ENCODE measurements around the gene BCAS3. TPM values are rescaled to one million over a fixed set of nuclear protein-coding genes. Genes with fewer than 3 reads are reported as not detected.

BCAS3 gene
- total and polyA plus RNA-seq, 10 donors, result 3.7 to 56.0 (median 42.3) TPM

- TF ChIP-seq POLR2AphosphoS5 (IDR thresholded peaks at IDR 0.05) (no peak), POLR2A (IDR thresholded peaks at IDR 0.05) (no peak), CTCF (IDR thresholded peaks at IDR 0.05 in 8 of 11, conservative IDR thresholded peaks at IDR 0.05 in 3 of 11) (no peak)
- intact Hi-C loops (cut with DNase I; ENCODE audit: low total_unique reads), result no loop called here
- 83 to 90% (median 87%) methylated on average over 8 of the region's 8 CpGs for WGBS, 5 donors
These were observed 120.9 kb downstream of the BCAS3 start for GRCh38 chr17:60798576-60798975.

DNA sequence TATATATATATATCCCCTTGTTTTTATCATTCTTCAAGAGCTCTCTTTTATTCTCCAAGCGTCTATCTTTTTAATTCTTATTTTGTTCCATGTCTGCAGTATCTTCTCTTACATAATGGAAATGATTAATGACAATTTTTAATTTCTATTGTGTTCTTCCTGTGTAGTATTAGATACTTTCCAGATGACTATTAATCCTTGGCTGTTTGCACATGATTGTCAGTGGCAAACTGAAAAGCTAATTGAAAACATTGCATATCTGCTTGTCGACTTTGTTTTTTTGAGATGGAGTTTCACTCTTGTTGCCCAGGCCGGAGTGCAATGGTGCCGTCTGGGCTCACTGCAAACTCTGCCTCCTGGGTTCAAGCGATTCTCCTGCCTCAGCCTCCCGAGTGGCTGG, 124.7 kb downstream of the BCAS3 start:
- TF ChIP-seq POLR2A (IDR thresholded peaks at IDR 0.05) (no peak), CTCF (IDR thresholded peaks at IDR 0.05 in 8 of 11, conservative IDR thresholded peaks at IDR 0.05 in 3 of 11) (no peak), POLR2AphosphoS5 (IDR thresholded peaks at IDR 0.05) (no peak)
- Histone ChIP-seq H3K36me3 (no peaks in the 10 kb centered on the region), H3K4me3 (no peak overlapping the region), H3K27ac (no peak overlapping the region), H3K9me3 (no peaks in the 10 kb centered on the region), H3K27me3 (replicated peaks in 1 of 7) (no peaks in the 10 kb centered on the region), H3K4me1 (no peaks in the 10 kb centered on the region)
- no peak for DNase-seq
- intact Hi-C loops (cut with DNase I; ENCODE audit: low total_unique reads), result no loop called here
- WGBS, 5 donors, result 87 to 97% (median 92%) methylated on average over 6 of the region's 6 CpGs

More at GRCh38 chr17:60798576-60798975, 120.9 kb downstream of the BCAS3 start:
- DNase-seq, result no peak
- Histone ChIP-seq H3K27ac (no peak overlapping the region), H3K36me3 (no peaks in the 10 kb centered on the region), H3K4me3 (no peak overlapping the region), H3K4me1 (no peaks in the 10 kb centered on the region), H3K9me3 (no peaks in the 10 kb centered on the region), H3K27me3 (replicated peaks in 1 of 7) (no peaks in the 10 kb centered on the region)

DNA sequence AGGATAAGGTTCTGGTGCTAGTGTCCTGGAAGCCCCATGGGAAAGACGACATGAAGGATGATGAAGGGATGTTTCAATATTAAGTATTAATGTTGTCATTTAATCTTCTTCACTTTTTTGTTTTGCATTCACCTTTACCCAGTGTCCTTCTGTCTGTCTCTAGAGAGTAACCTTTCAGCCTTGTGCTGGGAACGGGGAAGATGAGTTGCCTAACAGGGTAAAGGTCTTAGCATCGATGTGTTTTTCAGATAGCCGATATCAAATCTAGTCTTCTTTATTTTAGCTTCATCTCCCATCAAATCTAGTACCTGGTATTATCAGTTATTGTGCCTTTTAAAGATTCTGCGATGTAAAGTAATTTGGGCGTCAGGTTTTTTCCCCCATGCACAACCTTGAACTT, 125.4 kb downstream of the BCAS3 start:
- no peak for TF ChIP-seq POLR2AphosphoS5 (IDR thresholded peaks at IDR 0.05)
- TF ChIP-seq CTCF (IDR thresholded peaks at IDR 0.05 in 8 of 11, conservative IDR thresholded peaks at IDR 0.05 in 3 of 11), result no peak
- TF ChIP-seq POLR2A (IDR thresholded peaks at IDR 0.05), result no peak
- H3K27ac ChIP-seq, result no peak overlapping the region
- H3K27me3 ChIP-seq (replicated peaks in 1 of 7), result no peaks in the 10 kb centered on the region
- peaks cover 0 to 3% (median 0%) of the 10 kb centered on the region in 6 donors for H3K36me3 ChIP-seq
- no peaks in the 10 kb centered on the region for H3K9me3 ChIP-seq
- DNase-seq, result no peak
- no peak overlapping the region for H3K4me3 ChIP-seq
- WGBS, 5 donors, result 94 to 99% (median 95%) methylated on average over 6 of the region's 6 CpGs
- H3K4me1 ChIP-seq, result no peaks in the 10 kb centered on the region
- intact Hi-C loops (cut with DNase I; ENCODE audit: low total_unique reads), result no loop called here

DNA sequence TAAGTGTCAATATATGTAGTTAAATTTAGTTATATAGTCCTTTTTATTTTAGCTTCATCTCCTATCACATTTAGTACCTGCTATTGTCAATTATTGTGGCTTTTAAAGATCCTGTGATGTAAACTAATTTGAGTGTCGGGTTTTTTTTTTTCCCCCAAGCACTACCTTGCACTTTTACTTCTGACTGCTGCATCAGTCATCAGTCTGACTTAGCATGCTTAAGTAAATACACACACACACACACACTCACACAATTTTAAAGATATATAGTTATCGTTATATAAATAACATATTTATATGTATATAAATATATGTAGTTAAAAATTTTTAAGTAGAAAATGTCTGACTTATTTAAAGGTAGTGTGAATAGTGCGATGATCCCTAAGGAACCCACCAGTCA, 127.2 kb downstream of the BCAS3 start:
- no peaks in the 10 kb centered on the region for H3K27me3 ChIP-seq (replicated peaks in 1 of 7)
- no peak for DNase-seq
- no peak overlapping the region for H3K27ac ChIP-seq
- no peaks in the 10 kb centered on the region for H3K4me1 ChIP-seq
- no peak overlapping the region for H3K4me3 ChIP-seq
- WGBS, 5 donors, result 94 to 98% (median 97%) methylated on average over 3 of the region's 3 CpGs
- intact Hi-C loops (cut with DNase I; ENCODE audit: low total_unique reads), result no loop called here
- H3K9me3 ChIP-seq, result no peaks in the 10 kb centered on the region
- peaks cover 0 to 20% (median 0%) of the 10 kb centered on the region in 6 donors for H3K36me3 ChIP-seq
- no peak for TF ChIP-seq POLR2A (IDR thresholded peaks at IDR 0.05)
- no peak for TF ChIP-seq POLR2AphosphoS5 (IDR thresholded peaks at IDR 0.05)
- no peak for TF ChIP-seq CTCF (IDR thresholded peaks at IDR 0.05 in 8 of 11, conservative IDR thresholded peaks at IDR 0.05 in 3 of 11)

All from spleen (tissue), 11 donors.